ENCODE results near the gene SSH3.
A peak's percentile ranks its signal among the peaks of the same experiment; 100 is the strongest.

SSH3 gene

DNA sequence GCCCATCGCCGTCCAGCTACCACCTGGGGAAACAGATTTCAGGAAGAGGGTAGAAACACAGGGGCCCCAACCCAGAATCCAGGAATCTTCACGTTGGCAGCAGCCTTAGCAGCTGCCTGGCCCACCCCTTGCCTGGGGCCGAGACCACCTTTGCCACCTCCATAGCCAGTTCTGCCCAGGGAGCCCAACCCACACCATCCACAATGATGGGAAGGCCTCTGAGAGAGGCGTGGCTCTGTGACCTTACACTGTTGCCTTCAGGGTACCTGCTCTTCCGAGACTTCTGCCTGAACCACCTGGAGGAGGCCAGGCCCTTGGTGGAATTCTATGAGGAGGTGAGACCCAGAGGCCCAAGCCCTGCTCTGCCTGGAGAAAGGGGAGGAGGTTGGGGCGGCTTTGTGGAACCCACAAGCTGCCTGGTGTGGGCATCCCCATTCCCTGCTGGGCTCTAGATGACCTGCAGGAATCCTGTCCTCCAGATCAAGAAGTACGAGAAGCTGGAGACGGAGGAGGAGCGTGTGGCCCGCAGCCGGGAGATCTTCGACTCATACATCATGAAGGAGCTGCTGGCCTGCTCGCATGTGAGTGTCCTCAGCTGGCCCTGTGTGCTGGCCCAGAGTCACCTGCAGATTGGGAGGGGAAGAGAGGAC is 24.3 kb upstream of the SSH3 start:
- no peak for DNase-seq (ENCODE audit: low read depth in 2 of 2, low spot score in 1 of 2)

DNA sequence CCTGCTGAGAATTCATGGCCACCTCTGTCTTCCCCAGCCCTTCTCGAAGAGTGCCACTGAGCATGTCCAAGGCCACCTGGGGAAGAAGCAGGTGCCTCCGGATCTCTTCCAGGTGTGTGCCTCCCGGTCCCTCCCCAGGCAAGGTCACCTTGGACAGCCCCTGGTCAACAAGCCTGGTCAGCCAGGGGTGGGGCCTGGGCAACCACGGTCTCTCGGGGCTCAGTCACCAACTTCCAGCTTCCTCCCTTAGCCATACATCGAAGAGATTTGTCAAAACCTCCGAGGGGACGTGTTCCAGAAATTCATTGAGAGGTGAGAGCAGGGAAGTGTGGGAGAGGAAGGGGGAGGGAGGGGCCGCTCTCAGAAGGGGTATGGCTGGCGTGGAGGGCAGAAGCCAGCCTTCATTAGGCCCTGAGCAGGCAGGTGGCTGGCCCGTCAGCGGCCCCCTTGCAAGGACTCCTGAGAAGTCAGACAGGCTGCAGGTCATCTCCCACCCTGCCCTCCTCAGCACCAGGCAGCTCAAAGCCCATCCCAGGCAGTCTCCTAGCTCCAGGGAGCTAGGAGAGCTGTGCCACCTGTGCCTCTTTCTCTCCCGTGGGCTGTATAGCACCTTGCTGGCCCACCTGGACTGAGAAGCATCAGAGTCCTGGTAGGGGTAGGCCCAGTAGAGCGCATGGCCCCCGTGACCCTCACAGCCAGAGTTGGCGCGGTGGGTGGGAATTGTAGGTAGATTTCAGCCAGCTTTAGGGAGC is 23.6 kb upstream of the SSH3 start:
- no peak for DNase-seq (ENCODE audit: low read depth in 2 of 2, low spot score in 1 of 2)

DNA sequence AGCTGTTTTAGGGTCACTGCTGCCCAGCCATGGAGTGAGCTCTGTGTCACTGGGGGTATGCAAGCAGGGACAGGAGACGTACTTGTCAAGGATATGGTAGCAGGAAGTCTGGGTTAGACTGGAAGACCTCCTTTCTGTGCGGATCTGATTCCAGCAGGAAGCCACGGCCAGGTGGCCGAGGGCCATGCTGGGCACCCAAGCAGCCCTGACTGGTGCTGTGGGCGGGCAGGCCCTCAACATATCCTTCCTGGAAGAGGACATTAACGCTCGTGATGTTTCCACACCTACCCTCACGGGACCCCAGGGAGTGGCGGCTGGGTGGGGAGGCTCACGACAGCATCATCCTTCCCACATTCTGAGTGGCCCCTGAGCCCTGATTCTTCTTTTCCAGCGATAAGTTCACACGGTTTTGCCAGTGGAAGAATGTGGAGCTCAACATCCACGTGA is 23.0 kb upstream of the SSH3 start:
- DNase-seq (ENCODE audit: low read depth in 2 of 2, low spot score in 1 of 2): no peak

DNA sequence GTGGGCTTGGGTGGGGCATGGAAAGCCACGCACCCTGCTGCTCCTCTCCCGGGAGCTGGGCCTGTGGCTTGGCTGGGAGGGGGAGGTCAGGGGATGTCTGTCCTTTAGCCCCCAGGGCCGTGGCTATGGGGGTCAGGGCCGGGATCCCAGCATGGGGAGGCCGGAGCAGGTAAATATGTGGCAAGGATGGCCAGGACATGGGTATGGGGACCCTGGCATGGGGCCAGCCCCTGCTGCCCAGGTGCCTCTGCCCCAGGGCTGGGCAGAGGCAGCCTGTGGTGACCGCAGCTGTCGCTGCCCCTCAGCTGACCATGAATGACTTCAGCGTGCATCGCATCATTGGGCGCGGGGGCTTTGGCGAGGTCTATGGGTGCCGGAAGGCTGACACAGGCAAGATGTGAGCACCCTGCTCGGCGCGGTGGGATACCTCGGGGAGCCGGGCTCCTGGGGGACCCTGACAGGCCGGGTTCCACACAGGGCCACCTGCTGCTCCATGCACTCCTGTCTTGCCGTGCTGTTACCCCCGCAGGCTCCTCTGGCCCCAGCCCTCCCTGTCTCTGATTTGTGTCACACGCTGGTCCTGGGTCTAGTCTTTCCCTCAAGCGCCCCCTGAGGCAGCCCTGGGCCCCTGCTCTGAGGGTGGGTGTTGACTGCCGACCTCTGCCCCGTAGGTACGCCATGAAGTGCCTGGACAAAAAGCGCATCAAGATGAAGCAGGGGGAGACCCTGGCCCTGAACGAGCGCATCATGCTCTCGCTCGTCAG is 22.4 kb upstream of the SSH3 start:
- DNase-seq (ENCODE audit: low read depth in 2 of 2, low spot score in 1 of 2): no peak

DNA sequence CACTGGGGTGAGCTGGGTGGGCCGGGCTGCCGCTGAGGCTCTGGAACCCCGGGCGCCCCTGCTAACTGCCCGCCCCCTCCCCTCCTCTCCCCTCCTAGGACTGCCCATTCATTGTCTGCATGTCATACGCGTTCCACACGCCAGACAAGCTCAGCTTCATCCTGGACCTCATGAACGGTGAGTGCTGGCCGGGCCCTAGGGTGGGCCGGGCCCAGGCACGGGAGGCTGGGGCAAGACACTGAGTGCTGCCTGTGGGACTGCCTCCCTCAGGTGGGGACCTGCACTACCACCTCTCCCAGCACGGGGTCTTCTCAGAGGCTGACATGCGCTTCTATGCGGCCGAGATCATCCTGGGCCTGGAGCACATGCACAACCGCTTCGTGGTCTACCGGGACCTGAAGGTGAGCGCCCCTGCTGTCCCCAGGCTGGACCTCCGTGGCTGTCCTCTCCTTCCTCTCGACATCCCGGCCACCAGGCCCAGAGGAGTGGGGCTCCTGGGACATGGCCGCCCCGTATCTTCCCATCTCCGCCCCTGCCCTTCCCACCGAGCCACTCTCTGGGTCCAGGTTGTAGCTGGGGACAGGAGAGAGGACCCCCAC is 21.7 kb upstream of the SSH3 start:
- DNase-seq (ENCODE audit: low read depth in 2 of 2, low spot score in 1 of 2): no peak

DNA sequence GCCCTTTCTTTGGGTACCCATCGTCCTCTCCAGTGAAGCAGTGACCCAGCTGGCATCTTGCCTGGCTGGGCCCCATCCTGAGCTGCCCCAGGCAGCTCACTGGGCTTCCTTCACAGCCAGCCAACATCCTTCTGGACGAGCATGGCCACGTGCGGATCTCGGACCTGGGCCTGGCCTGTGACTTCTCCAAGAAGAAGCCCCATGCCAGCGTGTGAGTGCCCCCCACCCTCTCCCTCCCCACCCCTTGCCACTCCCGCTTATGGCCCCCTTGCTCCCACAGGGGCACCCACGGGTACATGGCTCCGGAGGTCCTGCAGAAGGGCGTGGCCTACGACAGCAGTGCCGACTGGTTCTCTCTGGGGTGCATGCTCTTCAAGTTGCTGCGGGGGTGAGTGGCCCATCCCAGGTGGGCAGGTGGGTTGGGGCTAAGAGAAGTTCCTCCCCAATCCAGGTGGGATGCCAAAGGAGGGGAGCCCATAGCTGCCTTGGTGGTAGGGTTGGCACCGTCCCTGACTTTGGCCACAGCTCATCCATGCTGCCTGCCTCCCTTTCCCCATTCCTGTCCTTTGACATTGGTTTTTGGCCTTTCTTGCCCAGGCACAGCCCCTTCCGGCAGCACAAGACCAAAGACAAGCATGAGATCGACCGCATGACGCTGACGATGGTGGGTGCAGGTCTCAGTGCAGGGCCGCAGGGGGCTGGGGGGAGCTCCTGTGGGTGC is 21.0 kb upstream of the SSH3 start:
- DNase-seq (ENCODE audit: low read depth in 2 of 2, low spot score in 1 of 2): no peak

DNA sequence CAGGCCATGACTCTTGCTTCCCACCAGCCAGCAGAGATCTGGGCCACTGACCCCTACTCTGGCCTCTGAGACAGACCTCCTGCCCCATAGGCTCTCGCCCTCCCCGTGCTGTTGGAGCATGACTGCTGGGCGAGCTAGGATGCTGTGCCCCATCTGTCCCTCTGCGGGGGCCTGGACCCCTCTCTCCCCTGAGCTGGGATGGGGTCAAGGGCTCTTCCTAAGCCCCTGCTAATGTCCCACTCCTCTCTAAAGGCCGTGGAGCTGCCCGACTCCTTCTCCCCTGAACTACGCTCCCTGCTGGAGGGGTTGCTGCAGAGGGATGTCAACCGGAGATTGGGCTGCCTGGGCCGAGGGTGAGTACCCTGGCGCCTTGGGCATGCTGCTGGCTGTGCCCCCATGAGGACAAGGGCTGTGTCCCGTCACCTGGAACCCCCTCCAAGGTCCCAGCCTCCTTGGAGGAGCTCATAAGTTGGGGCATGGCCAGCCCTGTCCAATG is 20.4 kb upstream of the SSH3 start:
- DNase-seq (ENCODE audit: low read depth in 2 of 2, low spot score in 1 of 2): no peak

DNA sequence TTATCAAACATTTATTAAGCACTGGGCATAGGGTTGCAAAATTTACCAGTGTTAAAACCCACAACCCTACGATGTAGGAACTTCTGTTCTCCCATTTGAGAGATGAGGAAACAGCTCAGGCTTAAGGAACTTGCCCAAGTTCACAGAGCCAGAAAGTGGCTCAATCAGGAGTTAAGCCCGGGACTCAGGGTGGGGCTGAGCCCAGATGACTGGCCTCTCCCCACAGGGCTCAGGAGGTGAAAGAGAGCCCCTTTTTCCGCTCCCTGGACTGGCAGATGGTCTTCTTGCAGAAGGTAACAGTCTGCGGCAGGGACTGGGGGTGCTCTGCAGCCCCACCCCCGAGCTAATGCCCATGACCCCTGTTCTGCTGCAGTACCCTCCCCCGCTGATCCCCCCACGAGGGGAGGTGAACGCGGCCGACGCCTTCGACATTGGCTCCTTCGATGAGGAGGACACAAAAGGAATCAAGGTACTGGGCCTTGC is 19.8 kb upstream of the SSH3 start:
- DNase-seq (ENCODE audit: low read depth in 2 of 2, low spot score in 1 of 2): no peak

DNA sequence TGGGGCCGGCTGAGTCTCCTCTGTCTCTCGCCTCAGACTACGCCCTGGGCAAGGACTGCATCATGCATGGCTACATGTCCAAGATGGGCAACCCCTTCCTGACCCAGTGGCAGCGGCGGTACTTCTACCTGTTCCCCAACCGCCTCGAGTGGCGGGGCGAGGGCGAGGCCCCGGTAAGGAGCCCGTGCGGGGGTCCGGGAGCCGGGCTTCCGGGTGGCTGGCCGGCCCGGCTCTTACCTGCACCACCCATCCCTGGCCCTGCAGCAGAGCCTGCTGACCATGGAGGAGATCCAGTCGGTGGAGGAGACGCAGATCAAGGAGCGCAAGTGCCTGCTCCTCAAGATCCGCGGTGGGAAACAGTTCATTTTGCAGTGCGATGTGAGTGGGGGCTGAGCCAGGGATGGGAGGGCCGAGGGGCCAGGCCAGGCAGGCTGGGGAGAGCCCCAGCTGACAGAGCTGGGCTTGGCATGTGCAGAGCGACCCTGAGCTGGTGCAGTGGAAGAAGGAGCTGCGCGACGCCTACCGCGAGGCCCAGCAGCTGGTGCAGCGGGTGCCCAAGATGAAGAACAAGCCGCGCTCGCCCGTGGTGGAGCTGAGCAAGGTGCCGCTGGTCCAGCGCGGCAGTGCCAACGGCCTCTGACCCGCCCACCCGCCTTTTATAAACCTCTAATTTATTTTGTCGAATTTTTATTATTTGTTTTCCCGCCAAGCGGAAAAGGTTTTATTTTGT is 18.4 kb upstream of the SSH3 start:
- DNase-seq (ENCODE audit: low read depth in 2 of 2, low spot score in 1 of 2): no peak

DNA sequence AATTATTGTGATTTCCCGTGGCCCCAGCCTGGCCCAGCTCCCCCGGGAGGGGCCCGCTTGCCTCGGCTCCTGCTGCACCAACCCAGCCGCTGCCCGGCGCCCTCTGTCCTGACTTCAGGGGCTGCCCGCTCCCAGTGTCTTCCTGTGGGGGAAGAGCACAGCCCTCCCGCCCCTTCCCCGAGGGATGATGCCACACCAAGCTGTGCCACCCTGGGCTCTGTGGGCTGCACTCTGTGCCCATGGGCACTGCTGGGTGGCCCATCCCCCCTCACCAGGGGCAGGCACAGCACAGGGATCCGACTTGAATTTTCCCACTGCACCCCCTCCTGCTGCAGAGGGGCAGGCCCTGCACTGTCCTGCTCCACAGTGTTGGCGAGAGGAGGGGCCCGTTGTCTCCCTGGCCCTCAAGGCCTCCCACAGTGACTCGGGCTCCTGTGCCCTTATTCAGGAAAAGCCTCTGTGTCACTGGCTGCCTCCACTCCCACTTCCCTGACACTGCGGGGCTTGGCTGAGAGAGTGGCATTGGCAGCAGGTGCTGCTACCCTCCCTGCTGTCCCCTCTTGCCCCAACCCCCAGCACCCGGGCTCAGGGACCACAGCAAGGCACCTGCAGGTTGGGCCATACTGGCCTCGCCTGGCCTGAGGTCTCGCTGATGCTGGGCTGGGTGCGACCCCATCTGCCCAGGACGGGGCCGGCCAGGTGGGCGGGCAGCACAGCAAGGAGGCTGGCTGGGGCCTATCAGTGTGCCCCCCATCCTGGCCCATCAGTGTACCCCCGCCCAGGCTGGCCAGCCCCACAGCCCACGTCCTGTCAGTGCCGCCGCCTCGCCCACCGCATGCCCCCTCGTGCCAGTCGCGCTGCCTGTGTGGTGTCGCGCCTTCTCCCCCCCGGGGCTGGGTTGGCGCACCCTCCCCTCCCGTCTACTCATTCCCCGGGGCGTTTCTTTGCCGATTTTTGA is 17.5 kb upstream of the SSH3 start:
- DNase-seq (ENCODE audit: low read depth in 2 of 2, low spot score in 1 of 2): no peak

DNA sequence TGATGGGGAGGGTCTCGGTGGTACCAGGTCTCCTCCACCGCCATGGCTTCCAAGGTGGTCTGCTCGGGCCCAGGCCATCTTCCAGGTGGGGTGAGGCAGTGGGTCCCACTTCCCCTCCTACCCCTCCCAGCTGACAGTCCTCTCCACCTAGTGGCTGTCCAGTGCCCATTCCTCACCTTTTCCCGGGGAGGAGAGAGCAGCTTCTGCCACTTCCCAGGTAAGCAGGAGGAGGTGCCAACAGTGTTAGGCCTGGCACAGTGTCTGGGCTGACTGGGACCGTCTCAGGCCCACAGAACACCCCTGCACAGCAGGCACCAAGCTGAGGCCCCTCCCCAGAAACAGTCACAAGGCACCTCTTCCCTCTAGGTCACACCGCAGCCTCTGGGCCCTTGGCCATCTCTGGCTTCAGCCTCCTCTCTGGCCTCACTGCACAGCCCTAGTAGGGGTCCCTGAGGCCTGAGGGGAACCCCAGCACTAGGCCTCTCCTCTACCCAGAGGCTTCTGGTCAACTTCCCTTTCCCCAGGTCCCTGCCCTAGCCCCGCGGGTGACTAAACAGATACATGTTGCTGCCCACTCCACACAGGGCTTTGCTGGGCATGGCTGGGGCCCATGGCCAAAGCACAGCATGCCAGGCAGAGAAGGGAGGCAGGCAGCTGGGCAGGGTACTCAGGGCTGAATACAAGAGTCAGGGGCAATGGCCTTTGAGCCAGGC is 16.6 kb upstream of the SSH3 start:
- no peak for DNase-seq (ENCODE audit: low read depth in 2 of 2, low spot score in 1 of 2)

DNA sequence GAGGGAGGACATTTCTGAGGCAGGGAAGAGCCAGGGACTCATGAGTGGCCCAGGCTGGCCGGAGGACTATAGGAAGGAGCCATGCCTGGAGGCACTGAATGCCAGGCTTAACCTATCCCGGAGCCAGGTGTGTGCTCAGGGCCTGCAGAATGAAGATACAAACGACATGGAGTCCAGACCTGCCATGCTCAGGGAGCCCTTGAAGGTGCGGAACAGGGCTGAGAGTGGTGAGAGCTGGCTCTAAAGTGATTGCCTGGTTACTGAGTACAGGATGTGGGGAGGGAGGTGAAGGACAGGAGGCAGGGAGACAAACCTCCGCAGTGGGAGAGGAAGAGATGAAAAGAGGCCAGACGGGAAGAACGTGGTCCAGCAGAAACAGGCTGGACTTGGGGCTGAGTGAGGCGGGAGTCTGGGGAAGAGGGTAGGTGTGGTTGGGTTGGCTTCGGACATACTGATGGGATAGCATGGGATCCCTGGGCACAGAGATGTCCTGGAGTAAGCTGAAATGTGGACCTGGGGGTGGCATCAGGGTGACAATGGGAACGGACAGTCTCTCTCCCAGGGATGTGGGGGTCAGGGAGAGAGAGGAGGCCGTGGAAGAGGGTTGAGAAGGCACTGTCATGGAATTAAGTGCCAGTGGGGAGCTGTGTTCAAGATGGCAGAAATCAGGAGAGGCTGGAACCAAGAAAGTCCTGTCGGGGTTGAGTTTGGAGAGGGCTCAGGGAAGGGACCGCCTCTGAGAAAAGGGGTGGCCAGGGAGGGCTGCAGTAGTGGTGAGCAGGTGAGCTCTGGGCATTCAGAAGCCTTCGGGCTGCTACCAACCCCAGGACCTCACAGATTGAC is 15.8 kb upstream of the SSH3 start:
- DNase-seq (ENCODE audit: low read depth in 2 of 2, low spot score in 1 of 2): no peak

DNA sequence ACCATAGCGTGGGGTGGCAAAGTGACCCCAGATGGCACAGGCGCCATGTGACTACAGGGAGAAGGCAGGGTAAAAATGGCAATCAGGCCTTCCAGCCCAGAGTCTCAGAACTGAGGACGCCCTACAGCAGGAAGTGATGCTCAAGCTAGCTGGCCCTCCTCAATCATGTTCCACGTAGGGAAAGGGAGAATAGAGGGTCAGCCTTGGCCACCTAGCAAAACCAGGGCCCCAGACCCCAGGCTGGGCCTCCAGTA is 15.2 kb upstream of the SSH3 start:
- DNase-seq (ENCODE audit: low read depth in 2 of 2, low spot score in 1 of 2): no peak

DNA sequence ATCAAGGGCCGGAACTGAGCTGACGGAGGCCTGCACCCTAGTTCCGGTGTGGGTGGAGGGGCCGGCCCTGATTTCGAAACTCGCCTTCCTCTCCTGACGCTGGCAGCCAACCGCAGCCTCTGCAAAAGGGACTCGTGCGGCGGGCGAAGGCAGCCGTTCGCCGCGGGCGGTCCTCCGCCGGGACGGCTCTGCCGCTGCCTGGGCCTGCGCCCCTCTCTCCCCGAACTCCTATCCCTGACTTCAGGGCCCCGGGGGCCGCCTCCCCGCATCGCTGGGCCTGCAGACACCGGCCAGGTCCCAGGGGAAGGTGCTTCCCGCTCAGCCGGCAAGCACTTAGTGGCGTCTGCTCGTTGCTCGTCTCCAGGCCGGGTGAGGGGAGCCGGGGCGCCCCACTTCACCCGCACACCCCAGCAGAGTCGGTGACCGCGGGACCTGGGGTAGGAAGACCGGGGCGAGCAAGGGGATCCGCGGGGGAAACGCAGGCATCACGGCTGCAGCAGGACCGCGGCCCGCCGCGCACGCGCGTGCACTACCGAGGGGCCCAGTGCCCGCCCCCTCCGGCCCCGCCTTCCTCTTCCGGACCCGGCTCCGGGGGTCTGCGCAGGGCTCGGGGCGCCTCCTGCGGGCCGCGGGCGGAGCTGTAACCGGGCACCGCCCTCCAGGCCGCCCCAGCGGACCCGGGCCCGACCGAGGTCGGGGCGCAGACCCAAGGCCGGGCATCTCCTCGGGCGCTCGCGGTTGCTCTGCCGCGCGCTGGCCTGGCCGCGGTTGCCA is 14.7 kb upstream of the SSH3 start:
- peak in 1 of 2 donors; percentile 77 for DNase-seq (ENCODE audit: low read depth in 2 of 2, low spot score in 1 of 2)

DNA sequence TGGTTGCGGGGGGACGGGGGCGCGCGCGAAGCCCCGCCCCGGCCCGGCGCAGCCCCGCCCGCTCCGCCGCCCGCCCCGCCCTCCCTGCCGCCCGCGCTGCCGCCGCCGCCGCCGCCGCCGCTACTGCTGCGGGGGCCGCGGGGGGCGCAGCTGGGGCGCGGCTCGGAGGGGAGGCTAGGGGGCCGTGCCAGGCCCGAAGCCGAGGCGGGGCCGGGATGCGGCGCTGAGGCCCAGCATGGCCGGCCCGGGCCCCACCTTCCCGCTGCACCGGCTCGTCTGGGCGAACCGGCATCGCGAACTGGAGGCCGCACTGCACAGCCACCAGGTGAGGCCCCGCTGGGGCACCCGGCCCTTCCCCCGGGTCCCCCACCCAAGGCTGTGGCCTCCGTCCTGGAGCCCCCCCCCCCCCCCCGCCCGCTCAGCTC is 14.1 kb upstream of the SSH3 start, which contains the start of gene ANKRD13D:
ANKRD13D (plus strand) TSS at position 78 of the 425 bp plus-strand sequence; CDS start at position 236, 158 bp downstream.
- no peak for DNase-seq (ENCODE audit: low read depth in 2 of 2, low spot score in 1 of 2)

DNA sequence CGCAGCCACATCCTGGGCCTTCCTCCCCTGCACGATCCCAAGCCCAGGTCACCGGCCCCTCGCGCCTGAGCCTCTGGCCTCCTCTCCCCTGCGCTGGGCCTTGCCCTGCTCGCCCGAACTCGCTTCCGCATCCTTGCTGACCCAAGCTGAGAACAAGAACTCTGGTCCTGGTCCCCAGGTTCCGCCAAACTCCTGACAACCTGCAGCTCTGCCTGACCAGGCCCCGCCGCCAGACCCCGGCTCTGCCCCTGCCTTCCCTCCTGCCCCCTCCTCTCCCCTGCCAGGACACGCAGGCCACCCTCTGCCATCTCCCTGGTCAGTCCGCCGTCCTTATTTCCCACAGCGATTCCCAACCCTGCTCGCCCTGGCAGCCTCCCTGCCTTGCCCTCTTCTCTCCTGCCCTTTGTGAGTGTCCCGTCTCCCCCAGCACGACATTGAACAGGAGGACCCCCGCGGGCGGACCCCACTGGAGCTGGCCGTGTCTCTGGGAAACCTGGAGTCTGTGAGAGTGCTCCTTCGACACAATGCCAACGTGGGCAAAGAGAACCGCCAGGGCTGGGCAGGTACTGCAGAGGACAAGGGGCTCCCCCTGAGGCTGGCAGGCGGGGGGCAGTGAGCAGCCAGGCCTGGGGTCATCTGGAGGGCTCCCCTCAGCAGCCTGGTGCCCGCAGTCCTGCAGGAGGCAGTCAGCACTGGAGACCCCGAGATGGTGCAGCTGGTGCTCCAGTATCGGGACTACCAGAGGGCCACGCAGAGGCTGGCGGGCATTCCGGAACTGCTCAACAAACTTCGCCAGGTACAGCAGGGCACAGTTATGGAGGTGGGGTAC is 13.5 kb upstream of the SSH3 start:
- no peak for DNase-seq (ENCODE audit: low read depth in 2 of 2, low spot score in 1 of 2)

Data from stimulated activated CD8-positive, alpha-beta memory T cell treated with anti-CD3 and anti-CD28 coated beads, Interleukin-4, amount 100 ng/mL, for 4 hours (primary cell).